GM18873 (cell line): ENCODE measurements around the gene NEDD4L.

Experiments
- ATAC-seq: cut with Tn5 transposase; IDR thresholded peaks from one replicate; pipeline ENCODE4 v1.9.1; 2021; ENCODE audit warnings: mild to moderate bottlenecking, moderate library complexity, moderate number of reproducible peaks; ENCODE audit not compliant: unreplicated experiment, low FRiP score

NEDD4L gene

GRCh38 chr18:58175122-58175785 is 131.2 kb downstream of the NEDD4L start:
- ATAC-seq: no peak

- no peak for ATAC-seq
These were observed 131.8 kb downstream of the NEDD4L start for GRCh38 chr18:58175786-58176176.

- ATAC-seq: no peak
These were observed 133.1 kb downstream of the NEDD4L start for GRCh38 chr18:58177004-58177717.

- no peak for ATAC-seq
These were observed 134.0 kb downstream of the NEDD4L start for GRCh38 chr18:58177896-58178470.

- ATAC-seq: no peak
These were observed 134.5 kb downstream of the NEDD4L start for GRCh38 chr18:58178511-58178910.

GRCh38 chr18:58180172-58180571 is 136.1 kb downstream of the NEDD4L start:
- ATAC-seq: no peak

- no peak for ATAC-seq
These were observed 136.8 kb downstream of the NEDD4L start for GRCh38 chr18:58180738-58181353.

GRCh38 chr18:58181988-58182387 is 138.0 kb downstream of the NEDD4L start:
- no peak for ATAC-seq

GRCh38 chr18:58183226-58183625 is 139.2 kb downstream of the NEDD4L start:
- ATAC-seq: no peak

GRCh38 chr18:58186258-58186948 is 142.4 kb downstream of the NEDD4L start:
- ATAC-seq: no peak

- no peak for ATAC-seq
These were observed 143.6 kb downstream of the NEDD4L start for GRCh38 chr18:58187674-58188073.

GRCh38 chr18:58188996-58189395 is 145.0 kb downstream of the NEDD4L start:
- no peak for ATAC-seq

GRCh38 chr18:58190842-58191530 is 147.0 kb downstream of the NEDD4L start:
- ATAC-seq: no peak

GRCh38 chr18:58191626-58192025 is 147.6 kb downstream of the NEDD4L start:
- no peak for ATAC-seq

- ATAC-seq: no peak
These were observed 148.5 kb downstream of the NEDD4L start for GRCh38 chr18:58192519-58192918.

GRCh38 chr18:58194028-58194427 is 150.0 kb downstream of the NEDD4L start:
- no peak for ATAC-seq

- no peak for ATAC-seq
These were observed 151.3 kb downstream of the NEDD4L start for GRCh38 chr18:58195278-58195765.

- ATAC-seq: no peak
These were observed 152.1 kb downstream of the NEDD4L start for GRCh38 chr18:58196164-58196563.

- no peak for ATAC-seq
These were observed 153.2 kb downstream of the NEDD4L start for GRCh38 chr18:58196881-58197872.
